ENCODE results near the gene TSHZ2.

DNA sequence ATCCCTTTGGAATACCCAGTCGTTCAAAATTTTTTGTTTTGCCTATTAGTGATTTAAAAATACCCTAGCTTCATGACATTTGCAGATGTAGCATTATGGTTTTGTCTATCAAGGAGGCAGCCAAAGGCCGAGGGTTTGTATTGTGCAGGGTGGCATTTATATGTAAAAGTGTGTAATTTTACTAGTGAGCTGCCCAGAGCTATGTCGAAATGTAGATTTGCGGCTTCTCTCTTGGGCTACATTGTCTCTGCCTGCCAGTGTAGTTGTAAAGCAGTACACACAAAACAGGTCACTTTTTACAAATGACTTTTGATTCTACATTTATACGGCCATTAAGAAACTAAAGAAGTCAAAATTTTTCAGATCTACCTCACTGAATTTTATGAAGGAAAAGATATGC is 87.7 kb downstream of the TSHZ2 start:
- no peak for TF ChIP-seq POLR2AphosphoS5 (IDR thresholded peaks at IDR 0.05; ENCODE audit: low read depth, low read length)
- TF ChIP-seq, protein P1, sequence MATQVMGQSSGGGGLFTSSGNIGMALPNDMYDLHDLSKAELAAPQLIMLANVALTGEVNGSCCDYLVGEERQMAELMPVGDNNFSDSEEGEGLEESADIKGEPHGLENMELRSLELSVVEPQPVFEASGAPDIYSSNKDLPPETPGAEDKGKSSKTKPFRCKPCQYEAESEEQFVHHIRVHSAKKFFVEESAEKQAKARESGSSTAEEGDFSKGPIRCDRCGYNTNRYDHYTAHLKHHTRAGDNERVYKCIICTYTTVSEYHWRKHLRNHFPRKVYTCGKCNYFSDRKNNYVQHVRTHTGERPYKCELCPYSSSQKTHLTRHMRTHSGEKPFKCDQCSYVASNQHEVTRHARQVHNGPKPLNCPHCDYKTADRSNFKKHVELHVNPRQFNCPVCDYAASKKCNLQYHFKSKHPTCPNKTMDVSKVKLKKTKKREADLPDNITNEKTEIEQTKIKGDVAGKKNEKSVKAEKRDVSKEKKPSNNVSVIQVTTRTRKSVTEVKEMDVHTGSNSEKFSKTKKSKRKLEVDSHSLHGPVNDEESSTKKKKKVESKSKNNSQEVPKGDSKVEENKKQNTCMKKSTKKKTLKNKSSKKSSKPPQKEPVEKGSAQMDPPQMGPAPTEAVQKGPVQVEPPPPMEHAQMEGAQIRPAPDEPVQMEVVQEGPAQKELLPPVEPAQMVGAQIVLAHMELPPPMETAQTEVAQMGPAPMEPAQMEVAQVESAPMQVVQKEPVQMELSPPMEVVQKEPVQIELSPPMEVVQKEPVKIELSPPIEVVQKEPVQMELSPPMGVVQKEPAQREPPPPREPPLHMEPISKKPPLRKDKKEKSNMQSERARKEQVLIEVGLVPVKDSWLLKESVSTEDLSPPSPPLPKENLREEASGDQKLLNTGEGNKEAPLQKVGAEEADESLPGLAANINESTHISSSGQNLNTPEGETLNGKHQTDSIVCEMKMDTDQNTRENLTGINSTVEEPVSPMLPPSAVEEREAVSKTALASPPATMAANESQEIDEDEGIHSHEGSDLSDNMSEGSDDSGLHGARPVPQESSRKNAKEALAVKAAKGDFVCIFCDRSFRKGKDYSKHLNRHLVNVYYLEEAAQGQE (IDR thresholded peaks at IDR 0.05; ENCODE audit: insufficient read depth in 1 of 2, low read depth in 2 of 2, low read length in 2 of 2), result no peak
- no peak for TF ChIP-seq SIN3A (IDR thresholded peaks at IDR 0.05; ENCODE audit: borderline replicate concordance, insufficient read depth, low read length)
- TF ChIP-seq FOXP2 (optimal IDR thresholded peaks at IDR 0.05; ENCODE audit: borderline replicate concordance, extremely low read depth, extremely low read length, insufficient read depth), result no peak
- no peak for TF ChIP-seq TAF1 (IDR thresholded peaks at IDR 0.05; ENCODE audit: borderline replicate concordance, insufficient read depth, low read length)

Data from PFSK-1 (cell line).